H1 (cell line): ENCODE results near the gene COIL. TPM values are rescaled to one million over a fixed set of nuclear protein-coding genes. Genes with fewer than 3 reads are reported as not detected.

Experiments
- CTCF ChIA-PET: fragments of 300-600 bp; sonication (Branson Sonifier 250); formaldehyde crosslinking; loops from one replicate; lab custom pipeline; 2021; ENCODE audit not compliant: partially characterized antibody; lab: Charles Lee
- POLR2A ChIA-PET: fragments of 300-600 bp; sonication (Branson Sonifier 250); formaldehyde crosslinking; loops from one replicate; lab custom pipeline; 2021; ENCODE audit warnings: inconsistent platforms; ENCODE audit not compliant: partially characterized antibody; lab: Charles Lee
- DNase-seq, 2 experiments: peaks; one replicate each; pipeline versions ENCODE4 v3.0.0 to v3.0.0-alpha.2; 2010 to 2022; ENCODE audit warnings: low spot score in 2 of 2, low read depth in 1 of 2, mixed read lengths in 1 of 2
- FAIRE-seq: peaks from 2 replicates; lab custom pipeline; 2011; peaks lifted over from hg19 to GRCh38; lab: Jason Lieb, UNC
- H2AFZ ChIP-seq: 2 replicates; pipeline ENCODE4 v1.8.1; 2012; ENCODE audit warnings: low read length, inconsistent platforms
- H2AK5ac ChIP-seq: 2 replicates; pipeline ENCODE4 v1.6.1; 2013; ENCODE audit warnings: low read depth, low read length
- H2BK120ac ChIP-seq: replicated peaks from 2 replicates; pipeline ENCODE3; 2013; ENCODE audit warnings: low read depth, low read length, inconsistent platforms
- H2BK12ac ChIP-seq: 2 replicates; pipeline ENCODE4 v1.6.1; 2013; ENCODE audit warnings: low read depth, low read length
- H2BK15ac ChIP-seq: 2 replicates; pipeline ENCODE4 v1.6.1; 2013; ENCODE audit warnings: low read length
- H2BK20ac ChIP-seq: 2 replicates; pipeline ENCODE4 v1.6.1; 2013; ENCODE audit warnings: low read length
- H2BK5ac ChIP-seq: 2 replicates; pipeline ENCODE4 v1.6.1; 2013; ENCODE audit warnings: low read depth, low read length
- H3K14ac ChIP-seq: 2 replicates; pipeline ENCODE4 v1.6.1; 2013; ENCODE audit warnings: inconsistent platforms; ENCODE audit not compliant: insufficient read length
- H3K18ac ChIP-seq: 2 replicates; pipeline ENCODE4 v1.6.1; 2013; ENCODE audit warnings: low read length; ENCODE audit errors: extremely low read depth
- H3K23ac ChIP-seq: 2 replicates; pipeline ENCODE4 v1.6.1; 2013; ENCODE audit warnings: inconsistent platforms; ENCODE audit not compliant: insufficient read length
- H3K23me2 ChIP-seq: 2 replicates; pipeline ENCODE4 v1.6.1; 2013; ENCODE audit warnings: low read depth, low read length
- H3K27ac ChIP-seq: 2 replicates; pipeline ENCODE4 v1.6.1; 2011; ENCODE audit warnings: low read depth, low read length, inconsistent platforms
- H3K27me3 ChIP-seq, 4 experiments: replicated peaks in 1 of 4; 1 replicate in 1 of 4; 2 replicates in 3 of 4; pipeline versions ENCODE4 v1.6.1 to v1.8.1; 2011 to 2013; ENCODE audit warnings: low read length in 3 of 4, mild to moderate bottlenecking in 3 of 4, inconsistent platforms in 2 of 4, mixed read lengths in 2 of 4, moderate library complexity in 1 of 4; ENCODE audit not compliant: control insufficient read depth in 3 of 4, insufficient read depth in 3 of 4; ENCODE audit errors: extremely low read depth in 1 of 4
- H3K36me3 ChIP-seq, 4 experiments: 2 replicates each; pipeline versions ENCODE4 v1.6.1 to v1.8.1; 2011 to 2013; ENCODE audit warnings: mild to moderate bottlenecking in 4 of 4, low read length in 3 of 4, moderate library complexity in 2 of 4, control low read depth in 1 of 4, inconsistent platforms in 1 of 4; ENCODE audit not compliant: insufficient read depth in 4 of 4, control insufficient read depth in 2 of 4
- H3K4ac ChIP-seq: replicated peaks from 2 replicates; pipeline ENCODE3; 2013; ENCODE audit warnings: low read length, low read depth, mixed read lengths, inconsistent platforms; ENCODE audit not compliant: insufficient read length
- H3K4me1 ChIP-seq, 4 experiments: replicated peaks in 1 of 4; 1 replicate in 1 of 4; 2 replicates in 3 of 4; pipeline versions ENCODE4 v1.6.1 to v1.8.1; 2011 to 2013; ENCODE audit warnings: low read length in 3 of 4, inconsistent platforms in 2 of 4, mixed read lengths in 1 of 4; ENCODE audit not compliant: insufficient read depth in 4 of 4, control insufficient read depth in 3 of 4
- H3K4me2 ChIP-seq, 2 experiments: 2 replicates each; pipeline versions ENCODE4 v1.6.1 to v1.8.1; 2011 to 2013; ENCODE audit warnings: low read depth in 2 of 2, low read length in 2 of 2, control low read depth in 1 of 2, inconsistent platforms in 1 of 2, mild to moderate bottlenecking in 1 of 2; ENCODE audit not compliant: insufficient read depth in 1 of 2
- H3K4me3 ChIP-seq, 4 experiments: fragments of 200-600, 300-600 bp in 1 of 4; sonication (generic), shearing (Covaris generic), sonication (Bioruptor Twin) in 1 of 4; 2 replicates each; pipeline versions ENCODE4 v1.5.1 to v1.8.1; 2011 to 2016; ENCODE audit warnings: low read length in 4 of 4, low read depth in 3 of 4, control low read depth in 2 of 4, inconsistent platforms in 2 of 4, mild to moderate bottlenecking in 2 of 4, mixed read lengths in 1 of 4, moderate library complexity in 1 of 4; ENCODE audit not compliant: insufficient read depth in 2 of 4; ENCODE audit errors: extremely low read depth in 1 of 4
- H3K56ac ChIP-seq: replicated peaks from 2 replicates; pipeline ENCODE3; 2013; ENCODE audit warnings: low read depth, mild to moderate bottlenecking, mixed read lengths, low read length, inconsistent platforms; ENCODE audit not compliant: insufficient read length
- H3K79me1 ChIP-seq: 2 replicates; pipeline ENCODE4 v1.6.1; 2013; ENCODE audit warnings: low read depth, low read length, control low read depth
- H3K79me2 ChIP-seq, 2 experiments: 2 replicates each; pipeline versions ENCODE4 v1.6.1 to v1.8.1; 2012 to 2013; ENCODE audit warnings: low read length in 2 of 2, mild to moderate bottlenecking in 2 of 2, inconsistent platforms in 1 of 2; ENCODE audit not compliant: insufficient read depth in 2 of 2, control insufficient read depth in 1 of 2
- H3K9ac ChIP-seq, 4 experiments: replicated peaks in 1 of 4; 1 replicate in 1 of 4; 2 replicates in 3 of 4; pipeline versions ENCODE4 v1.6.1 to v1.8.1; 2011 to 2013; ENCODE audit warnings: low read depth in 3 of 4, low read length in 3 of 4, control low read depth in 2 of 4, mild to moderate bottlenecking in 2 of 4, moderate library complexity in 2 of 4, inconsistent platforms in 1 of 4; ENCODE audit errors: extremely low read depth in 1 of 4
- H3K9me3 ChIP-seq, 2 experiments: 2 replicates each; pipeline versions ENCODE4 v1.6.1 to v1.8.1; 2012 to 2013; ENCODE audit warnings: mild to moderate bottlenecking in 2 of 2, moderate library complexity in 2 of 2, control low read depth in 1 of 2, inconsistent platforms in 1 of 2, low read depth in 1 of 2, low read length in 1 of 2, mixed read lengths in 1 of 2; ENCODE audit not compliant: insufficient read depth in 2 of 2
- H4K20me1 ChIP-seq, 2 experiments: replicated peaks in 1 of 2; 2 replicates each; pipeline versions ENCODE3 to v1.8.1; 2011 to 2013; ENCODE audit warnings: inconsistent platforms in 2 of 2, low read length in 2 of 2, mild to moderate bottlenecking in 1 of 2; ENCODE audit not compliant: insufficient read depth in 2 of 2, control insufficient read depth in 1 of 2
- H4K5ac ChIP-seq: 2 replicates; pipeline ENCODE4 v1.6.1; 2013; ENCODE audit warnings: low read length, low read depth, mixed read lengths, inconsistent platforms; ENCODE audit not compliant: insufficient read length
- H4K8ac ChIP-seq: 2 replicates; pipeline ENCODE4 v1.8.0; 2013; ENCODE audit warnings: mild to moderate bottlenecking, moderate library complexity, low read length, inconsistent platforms; ENCODE audit not compliant: insufficient read depth; ENCODE audit errors: extremely low read depth
- H4K91ac ChIP-seq: replicated peaks from 2 replicates; pipeline ENCODE3; 2013; ENCODE audit warnings: low read length, mixed read lengths, inconsistent platforms; ENCODE audit not compliant: insufficient read length
- CEBPB ChIP-seq: IDR thresholded peaks from 2 replicates; pipeline ENCODE4 v1.6.1; 2012; ENCODE audit warnings: low read depth, low read length
- EGR1 ChIP-seq: IDR thresholded peaks from 2 replicates; pipeline ENCODE4 v1.6.1; 2011; ENCODE audit warnings: low read depth, low read length, borderline replicate concordance
- HDAC2 ChIP-seq, 2 experiments: fragments of 300-600 bp in 1 of 2; sonication (generic) in 1 of 2; IDR thresholded peaks; 2 replicates each; pipeline ENCODE4 v1.6.1; 2011 to 2012; ENCODE audit warnings: low read depth in 2 of 2, low read length in 2 of 2, mild to moderate bottlenecking in 2 of 2, moderate library complexity in 2 of 2, borderline replicate concordance in 1 of 2, inconsistent platforms in 1 of 2
- JUN ChIP-seq: IDR thresholded peaks from 2 replicates; pipeline ENCODE4 v1.6.1; 2011; ENCODE audit warnings: low read depth, mild to moderate bottlenecking, improper control_type of control experiment, low read length
- KDM1A ChIP-seq: fragments of 200-600, 300-600 bp; sonication (generic); IDR thresholded peaks from 2 replicates; pipeline ENCODE4 v1.7.1; 2016; ENCODE audit warnings: mild to moderate bottlenecking, low read length, borderline replicate concordance
- MAX ChIP-seq: IDR thresholded peaks from 2 replicates; pipeline ENCODE4 v1.6.1; 2012; ENCODE audit warnings: inconsistent platforms
- RXRA ChIP-seq: IDR thresholded peaks from 2 replicates; pipeline ENCODE4 v1.6.1; 2011; ENCODE audit warnings: low read depth, mild to moderate bottlenecking, low read length, moderate library complexity; ENCODE audit not compliant: insufficient read depth
- USF2 ChIP-seq: IDR thresholded peaks from 2 replicates; pipeline ENCODE4 v1.6.1; 2011; ENCODE audit warnings: low read length, improper control_type of control experiment
- WGBS, 2 experiments: shearing (Covaris generic) in 1 of 2; methylation state at CpG; one replicate each; pipeline versions ENCODE4 v1.1.6 to v1.1.7; 2013 to 2015; ENCODE audit warnings: low lambda C conversion rate in 2 of 2, mixed read lengths in 2 of 2, inconsistent platforms in 1 of 2, low coverage in 1 of 2, missing lambda C conversion rate in 1 of 2; ENCODE audit not compliant: insufficient replicate concordance in 2 of 2, insufficient coverage in 1 of 2, insufficient read length in 1 of 2; ENCODE audit errors: extremely low coverage in 1 of 2, missing lambda C conversion rate in 1 of 2; 5-methylcytosine and 5-hydroxymethylcytosine counted together
- polyA plus RNA-seq, 7 experiments: library from polyadenylated mRNA; depleted of rRNA in 3 of 7; stranded (reverse) in 5 of 7; unstranded in 2 of 7; fragments of >200 nt in 5 of 7; fragments of 200-250 nt in 2 of 7; gene quantifications; 1 replicate in 5 of 7; 2 replicates in 1 of 7; 4 replicates in 1 of 7; pipeline versions ENCODE4 v1.2.1 to v1.2.3, GENCODE V29; 2011 to 2013; ENCODE audit warnings: missing spikeins in 2 of 7, mixed read lengths in 2 of 7
- total RNA-seq: library from RNA; stranded (reverse); fragmentation: NEBNext Ultra II Directional; extraction: Animal tissue kit (Norgen Biotek cat#: 25700); gene quantifications from 2 replicates; pipeline ENCODE4 v1.2.1, GENCODE V29; 2021
- TF ChIP-seq, protein P1 (sequence below), 3 experiments: IDR thresholded peaks; 1 replicate in 2 of 3; 2 replicates in 1 of 3; pipeline versions ENCODE4 v1.5.1 to v1.6.1; 2011; ENCODE audit warnings: low read length in 3 of 3, mild to moderate bottlenecking in 3 of 3, inconsistent platforms in 2 of 3, low read depth in 1 of 3, moderate library complexity in 1 of 3; ENCODE audit not compliant: insufficient read depth in 1 of 3; ENCODE audit errors: control extremely low read depth in 1 of 3

Gene COIL
- total and polyA plus RNA-seq, 2 of the 8 experiments (the other 6 are each of a cell fraction or from before 2014, with no cell fraction given): 5.2 to 23.6 TPM

GRCh38 chr17:57008958-57009357 is 48.1 kb upstream of the COIL start:
- Histone ChIP-seq H3K4me2 (no peak overlapping the region), H2AK5ac (no peak overlapping the region), H3K14ac (no peak overlapping the region), H3K4me3 (no peak overlapping the region), H4K20me1 (no peaks in the 10 kb centered on the region), H2BK12ac (peak overlapping the region; percentile 78; the same call in 1 of the 2 replicates), H2AFZ (no peak overlapping the region), H3K4ac (no peak overlapping the region), H3K27me3 (no peaks in the 10 kb centered on the region), H3K56ac (no peak overlapping the region), H3K18ac (no peak overlapping the region), H2BK15ac (no peak overlapping the region), H3K27ac (no peak overlapping the region), H3K4me1 (peaks cover 0 to 10% (median 3%) of the 10 kb centered on the region in 4 experiments; a peak in 4 of 7 replicates), H3K79me1 (no peaks in the 10 kb centered on the region), H4K5ac (no peak overlapping the region), H3K9ac (no peak overlapping the region), H3K23me2 (no peaks in the 10 kb centered on the region), H2BK20ac (peak overlapping the region; percentile 29; the same call in 1 of the 2 replicates), H4K8ac (no peak overlapping the region), H4K91ac (peak overlapping the region; percentile 57), H2BK120ac (peak overlapping the region; percentile 58), H3K9me3 (no peaks in the 10 kb centered on the region), H2BK5ac (no peak overlapping the region), H3K36me3 (peaks cover 0 to 3% (median 0%) of the 10 kb centered on the region in 4 experiments; a peak in 2 of 8 replicates), H3K23ac (no peak overlapping the region), H3K79me2 (no peaks in the 10 kb centered on the region)
- whole genome bisulfite sequencing, 2 experiments: 77% methylated on average over 2 of the region's 2 CpGs; no CpG with 5 or more reads in 1 of the 2 experiments
- POLR2A ChIA-PET: interaction anchor here (0.6 to 1.0 kb wide), 2 partner anchors 12 to 112 kb away, joined by 4 read pairs; no protein-coding TSS in a partner anchor
- CTCF ChIA-PET: interaction anchor here (0.6 to 11.8 kb wide), 16 partner anchors 10 to 249 kb away, joined by 3 to 112 read pairs (median 4); no protein-coding TSS in a partner anchor
- FAIRE-seq: no peak
- DNase-seq: no peak
- TF ChIP-seq RXRA: no peak
- TF ChIP-seq HDAC2 (IDR thresholded peaks at IDR 0.05; ENCODE audit: borderline replicate concordance in 1 of 2, low read depth in 2 of 2, low read length in 2 of 2): no peak
- no peak for TF ChIP-seq JUN
- no peak for TF ChIP-seq EGR1
- TF ChIP-seq KDM1A: no peak
- no peak for TF ChIP-seq USF2
- TF ChIP-seq, protein P1, sequence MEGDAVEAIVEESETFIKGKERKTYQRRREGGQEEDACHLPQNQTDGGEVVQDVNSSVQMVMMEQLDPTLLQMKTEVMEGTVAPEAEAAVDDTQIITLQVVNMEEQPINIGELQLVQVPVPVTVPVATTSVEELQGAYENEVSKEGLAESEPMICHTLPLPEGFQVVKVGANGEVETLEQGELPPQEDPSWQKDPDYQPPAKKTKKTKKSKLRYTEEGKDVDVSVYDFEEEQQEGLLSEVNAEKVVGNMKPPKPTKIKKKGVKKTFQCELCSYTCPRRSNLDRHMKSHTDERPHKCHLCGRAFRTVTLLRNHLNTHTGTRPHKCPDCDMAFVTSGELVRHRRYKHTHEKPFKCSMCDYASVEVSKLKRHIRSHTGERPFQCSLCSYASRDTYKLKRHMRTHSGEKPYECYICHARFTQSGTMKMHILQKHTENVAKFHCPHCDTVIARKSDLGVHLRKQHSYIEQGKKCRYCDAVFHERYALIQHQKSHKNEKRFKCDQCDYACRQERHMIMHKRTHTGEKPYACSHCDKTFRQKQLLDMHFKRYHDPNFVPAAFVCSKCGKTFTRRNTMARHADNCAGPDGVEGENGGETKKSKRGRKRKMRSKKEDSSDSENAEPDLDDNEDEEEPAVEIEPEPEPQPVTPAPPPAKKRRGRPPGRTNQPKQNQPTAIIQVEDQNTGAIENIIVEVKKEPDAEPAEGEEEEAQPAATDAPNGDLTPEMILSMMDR (IDR thresholded peaks at IDR 0.05; ENCODE audit: control extremely low read depth in 1 of 3, insufficient read depth in 1 of 3, low read depth in 1 of 3, low read length in 3 of 3): no peak
- no peak for TF ChIP-seq MAX
- no peak for TF ChIP-seq CEBPB
